GM12878 (cell line): Measurements from ENCODE around the gene SLC38A2. TPM values are rescaled to one million over a fixed set of nuclear protein-coding genes. Genes with fewer than 3 reads are reported as not detected.

ENCODE experiments used
- ATAC-seq: fragments of 200-7000 bp; cut with Tn5 transposase; 3 replicates; pipeline ENCODE4 v1.9.1; 2020; ENCODE audit warnings: mild to moderate bottlenecking, moderate library complexity
- BruUV-seq: library from RNA; stranded (reverse); fragments of 400-500 nt; replicated peaks from 2 replicates; lab custom pipeline; 2021; lab: Mats Ljungman, UMichigan
- CTCF ChIA-PET: fragments of 300-600 bp; sonication (Branson Sonifier 250); formaldehyde crosslinking; extraction: SDS; loops from one replicate; lab custom pipeline; 2021; ENCODE audit warnings: inconsistent platforms; lab: Yijun Ruan, JAX
- POLR2A ChIA-PET: fragments of 350-600 bp; formaldehyde crosslinking; extraction: SDS; loops from one replicate; lab custom pipeline; 2021; ENCODE audit warnings: inconsistent platforms; lab: Charles Lee
- RAD21 ChIA-PET: fragments of 300-600 bp; sonication (Branson Sonifier 250); formaldehyde crosslinking; loops from one replicate; lab custom pipeline; 2023; ENCODE audit warnings: antibody characterized with exemption; ENCODE audit not compliant: unreplicated experiment; lab: Charles Lee
- SMC1A ChIA-PET: fragments of 300-600 bp; sonication (Branson Sonifier 250); formaldehyde crosslinking; loops from one replicate; lab custom pipeline; 2023; ENCODE audit not compliant: unreplicated experiment, uncharacterized antibody; lab: Charles Lee
- DNase-seq: peaks from one replicate; pipeline ENCODE4 v3.0.0-alpha.2; 2011; ENCODE audit warnings: low read depth, low spot score
- FAIRE-seq: peaks from 3 replicates; lab custom pipeline; 2011; peaks lifted over from hg19 to GRCh38; lab: Jason Lieb, UNC
- H2AFZ ChIP-seq: 2 replicates; pipeline ENCODE4 v1.6.0; 2011; ENCODE audit warnings: low read depth, low read length, control low read depth; ENCODE audit not compliant: control insufficient read depth
- H3K27ac ChIP-seq: 2 replicates; pipeline ENCODE4 v1.5.1; 2011; ENCODE audit warnings: control low read depth; ENCODE audit not compliant: control insufficient read depth, insufficient read depth
- H3K27me3 ChIP-seq, 2 experiments: replicated peaks in 1 of 2; 2 replicates each; pipeline versions ENCODE4 v1.6.0 to v1.6.1; 2011; ENCODE audit warnings: low read length in 1 of 2; ENCODE audit not compliant: control insufficient read depth in 2 of 2, insufficient read depth in 2 of 2
- H3K36me3 ChIP-seq, 2 experiments: 2 replicates each; pipeline ENCODE4 v1.5.1; 2011; ENCODE audit warnings: low read length in 1 of 2; ENCODE audit not compliant: control insufficient read depth in 2 of 2, insufficient read depth in 2 of 2
- H3K4me1 ChIP-seq: 2 replicates; pipeline ENCODE4 v1.6.1; 2011; ENCODE audit warnings: mild to moderate bottlenecking, low read length, moderate library complexity, mixed read lengths; ENCODE audit not compliant: control insufficient read depth, insufficient read depth
- H3K4me2 ChIP-seq: 2 replicates; pipeline ENCODE4 v1.6.0; 2011; ENCODE audit warnings: control low read depth; ENCODE audit not compliant: control insufficient read depth, insufficient read depth
- H3K4me3 ChIP-seq: fragments of 200-600 bp; sonication (generic); 2 replicates; pipeline ENCODE4 v1.5.1; 2016
- H3K79me2 ChIP-seq: 2 replicates; pipeline ENCODE4 v1.6.0; 2011; ENCODE audit warnings: low read length; ENCODE audit not compliant: control insufficient read depth, insufficient read depth
- H3K9ac ChIP-seq: 2 replicates; pipeline ENCODE4 v1.8.0; 2011; ENCODE audit warnings: low read length, control low read depth, mixed read lengths; ENCODE audit not compliant: control insufficient read depth, insufficient read depth
- H3K9me3 ChIP-seq: replicated peaks from 3 replicates; pipeline ENCODE4 v1.5.1; 2011; ENCODE audit warnings: mild to moderate bottlenecking, low read length; ENCODE audit not compliant: control insufficient read depth, insufficient read depth
- H4K20me1 ChIP-seq: 2 replicates; pipeline ENCODE4 v1.6.0; 2011; ENCODE audit not compliant: control insufficient read depth, insufficient read depth
- BACH1 ChIP-seq: fragments of 450-650 bp; IDR thresholded peaks from 2 replicates; pipeline ENCODE4 v1.6.1; 2017; ENCODE audit warnings: mild to moderate bottlenecking, borderline replicate concordance
- CEBPZ ChIP-seq: fragments of 150-350 bp; IDR thresholded peaks from 2 replicates; pipeline ENCODE4 v1.6.1; 2016; ENCODE audit warnings: low read depth, low read length
- MXI1 ChIP-seq: fragments of 150-350 bp; IDR thresholded peaks from 2 replicates; pipeline ENCODE4 v1.6.1; 2011; ENCODE audit warnings: low read depth, mild to moderate bottlenecking, inconsistent platforms, low read length, improper control_type of control experiment
- NFYB ChIP-seq: IDR thresholded peaks from 2 replicates; pipeline ENCODE4 v1.6.1; 2011; ENCODE audit warnings: low read depth, mild to moderate bottlenecking, low read length, improper control_type of control experiment, moderate library complexity; ENCODE audit not compliant: insufficient read depth
- NRF1 ChIP-seq: conservative IDR thresholded peaks from 2 replicates; pipeline ENCODE4 v1.6.1; 2011; ENCODE audit warnings: mild to moderate bottlenecking, low read depth, low read length, improper control_type of control experiment
- SUPT20H ChIP-seq: IDR thresholded peaks from 2 replicates; pipeline ENCODE4 v1.6.1; 2011; ENCODE audit warnings: low read depth, mild to moderate bottlenecking, low read length, moderate library complexity, borderline replicate concordance; ENCODE audit not compliant: control insufficient read depth
- TBL1XR1 ChIP-seq: IDR thresholded peaks from 2 replicates; pipeline ENCODE4 v1.6.1; 2012; ENCODE audit warnings: low read depth, low read length, improper control_type of control experiment
- ZBTB11 ChIP-seq: fragments of 450-650 bp; formaldehyde crosslinking; IDR thresholded peaks from 2 replicates; pipeline ENCODE4 v1.5.0; 2022; ENCODE audit warnings: mild to moderate bottlenecking, missing genetic modification characterization
- ZBTB33 ChIP-seq: fragments of 450-650 bp; IDR thresholded peaks from 2 replicates; pipeline ENCODE4 v1.6.1; 2017; ENCODE audit warnings: mild to moderate bottlenecking
- ZNF207 ChIP-seq: fragments of 450-650 bp; IDR thresholded peaks from 2 replicates; pipeline ENCODE4 v1.6.1; 2014; ENCODE audit warnings: antibody characterized with exemption, mild to moderate bottlenecking, borderline replicate concordance
- WGBS: methylation state at CpG from one replicate; pipeline ENCODE4 v1.1.6; 2016; ENCODE audit warnings: low lambda C conversion rate; ENCODE audit not compliant: insufficient replicate concordance, insufficient coverage; ENCODE audit errors: missing lambda C conversion rate; 5-methylcytosine and 5-hydroxymethylcytosine counted together
- in situ Hi-C: fragments of 300-500 bp; cut with MboI; formaldehyde crosslinking; loops from 9 replicates; pipeline ENCODE4 v1.14.3; 2018; ENCODE audit warnings: mixed read lengths
- intact Hi-C: fragments of 100-400 bp; cut with micrococcal nuclease; formaldehyde crosslinking; loops from one replicate; pipeline ENCODE4 v1.14.2; 2022; ENCODE audit not compliant: unreplicated experiment
- polyA plus RNA-seq, 11 experiments: library from polyadenylated mRNA; depleted of rRNA in 4 of 11; unstranded in 6 of 11; stranded (reverse) in 5 of 11; fragments of >200 nt; fragmentation: Nextera tagmentation in 4 of 11; fragmentation: Illumina TruSeq in 1 of 11; extraction: Ambion mirVana in 4 of 11; extraction: Trizol in 1 of 11; gene quantifications; 1 replicate in 1 of 11; 2 replicates in 10 of 11; pipeline versions ENCODE4 v1.2.1 to v1.2.3, GENCODE V29; 2011 to 2016; ENCODE audit warnings: inconsistent platforms in 2 of 11, missing spikeins in 2 of 11, low read depth in 1 of 11
- total RNA-seq, 4 experiments: library from RNA; depleted of rRNA in 3 of 4; stranded (reverse); fragments of >200 nt in 3 of 4; fragmentation: Illumina TruSeq in 1 of 4; extraction: Trizol in 1 of 4; gene quantifications; 2 replicates each; pipeline versions ENCODE4 v1.2.1 to v1.2.3, GENCODE V29; 2013 to 2021
- TF ChIP-seq, protein P1 (sequence below): IDR thresholded peaks from 2 replicates; pipeline ENCODE4 v1.6.1; 2011; ENCODE audit warnings: borderline replicate concordance, low read depth, mild to moderate bottlenecking, moderate library complexity, low read length; ENCODE audit not compliant: insufficient read depth, poor library complexity, severe bottlenecking

SLC38A2 gene
- total and polyA plus RNA-seq, 10 of the 15 experiments (the other 5 are each of a cell fraction or from before 2014, with no cell fraction given) = 36.2 to 118 (median 79.8) TPM

- TF ChIP-seq ZBTB33 = no peak
- no peak for TF ChIP-seq NRF1
- no peak for TF ChIP-seq TBL1XR1
- TF ChIP-seq ZBTB11 (CRISPR knock-in tag) = no peak
These were observed 2.1 kb upstream of the SLC38A2 start (continued) for GRCh38 chr12:46374711-46375110.

DNA sequence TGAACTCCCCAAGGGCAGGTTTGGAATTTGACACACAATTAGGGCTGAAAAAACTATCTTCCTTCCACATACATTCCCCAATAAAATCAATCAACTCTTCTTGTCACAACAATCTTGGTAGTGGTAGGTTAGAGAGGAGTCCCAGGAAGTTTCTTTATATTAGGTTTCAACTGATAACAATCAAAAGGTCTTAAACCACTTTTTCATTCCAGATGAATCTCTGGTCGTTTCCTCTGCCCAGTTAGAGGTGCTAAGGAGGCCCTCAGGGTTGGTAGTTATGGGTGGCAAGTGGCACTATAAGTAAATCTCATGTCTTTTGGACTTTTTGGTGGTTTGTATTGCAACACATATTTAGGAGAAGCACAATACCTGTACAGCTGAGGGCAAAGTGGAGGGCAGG lies 1.7 kb upstream of the SLC38A2 start:
- SMC1A ChIA-PET = interaction anchor here (0.9 kb wide), 1 partner anchor 287 kb away, joined by 3 read pairs; no protein-coding TSS in a partner anchor
- BruUV-seq = no TSS peak
- no peak for TF ChIP-seq ZNF207
- no peak for TF ChIP-seq SUPT20H
- TF ChIP-seq, protein P1, sequence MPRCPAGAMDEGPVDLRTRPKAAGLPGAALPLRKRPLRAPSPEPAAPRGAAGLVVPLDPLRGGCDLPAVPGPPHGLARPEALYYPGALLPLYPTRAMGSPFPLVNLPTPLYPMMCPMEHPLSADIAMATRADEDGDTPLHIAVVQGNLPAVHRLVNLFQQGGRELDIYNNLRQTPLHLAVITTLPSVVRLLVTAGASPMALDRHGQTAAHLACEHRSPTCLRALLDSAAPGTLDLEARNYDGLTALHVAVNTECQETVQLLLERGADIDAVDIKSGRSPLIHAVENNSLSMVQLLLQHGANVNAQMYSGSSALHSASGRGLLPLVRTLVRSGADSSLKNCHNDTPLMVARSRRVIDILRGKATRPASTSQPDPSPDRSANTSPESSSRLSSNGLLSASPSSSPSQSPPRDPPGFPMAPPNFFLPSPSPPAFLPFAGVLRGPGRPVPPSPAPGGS = no peak
- no peak for TF ChIP-seq MXI1
- TF ChIP-seq NFYB = no peak
- no peak for TF ChIP-seq CEBPZ
- TF ChIP-seq BACH1 = no peak
- in situ Hi-C loops (no loop called here), intact Hi-C loops (loop anchor here (5.0 to 10.0 kb wide), 6 partner anchors 98 to 1160 kb away; partner anchors contain the start of gene ANO6)
- Histone ChIP-seq H3K79me2 (peaks cover 37% of the 10 kb centered on the region), H3K4me3 (no peak overlapping the region), H4K20me1 (no peaks in the 10 kb centered on the region; the same call in 1 of the 2 replicates), H3K9me3 (no peaks in the 10 kb centered on the region), H3K36me3 (peaks cover 0 to 8% of the 10 kb centered on the region in 2 experiments; a peak in 3 of 4 replicates), H3K27me3 (no peaks in the 10 kb centered on the region), H3K9ac (no peak overlapping the region), H2AFZ (no peak overlapping the region), H3K4me1 (peaks cover 6% of the 10 kb centered on the region), H3K27ac (no peak overlapping the region), H3K4me2 (no peak overlapping the region)
- CTCF ChIA-PET = interaction anchor here (1.6 kb wide), 1 partner anchor 13 kb away, joined by 5 read pairs; no protein-coding TSS in a partner anchor
- RAD21 ChIA-PET = interaction anchor here (1.3 kb wide), 1 partner anchor 12 kb away, joined by 3 read pairs; no protein-coding TSS in a partner anchor
- FAIRE-seq = no peak
- 0% methylated on average over 1 of the region's 1 CpG for WGBS
- POLR2A ChIA-PET = no interaction called here
- no peak for ATAC-seq
- no peak for DNase-seq
